ENCODE results near the gene ZYG11A.

GRCh38 chr1:52850951-52851350 is 8.4 kb downstream of the ZYG11A start:
- TF ChIP-seq CTCF (IDR thresholded peaks at IDR 0.05) (no peak), POLR2A (IDR thresholded peaks at IDR 0.05) (no peak)
